SU-DHL-6 (cell line): ENCODE results near the gene ATG16L1.

Experiments
- CTCF ChIP-seq: fragments of 200-600 bp; sonication (generic); IDR thresholded peaks from one replicate; pipeline ENCODE4 v1.5.1; 2017; ENCODE audit warnings: antibody characterized with exemption, mild to moderate bottlenecking, low read length, moderate library complexity; ENCODE audit not compliant: insufficient read depth, poor library complexity, severe bottlenecking
- EZH2phosphoT487 ChIP-seq: fragments of 200-600 bp; sonication (generic), shearing (Covaris generic); conservative IDR thresholded peaks from 2 replicates; pipeline ENCODE4 v1.6.1; 2018; ENCODE audit warnings: mild to moderate bottlenecking, antibody characterized with exemption, low read length, moderate library complexity, mixed read lengths

DNA sequence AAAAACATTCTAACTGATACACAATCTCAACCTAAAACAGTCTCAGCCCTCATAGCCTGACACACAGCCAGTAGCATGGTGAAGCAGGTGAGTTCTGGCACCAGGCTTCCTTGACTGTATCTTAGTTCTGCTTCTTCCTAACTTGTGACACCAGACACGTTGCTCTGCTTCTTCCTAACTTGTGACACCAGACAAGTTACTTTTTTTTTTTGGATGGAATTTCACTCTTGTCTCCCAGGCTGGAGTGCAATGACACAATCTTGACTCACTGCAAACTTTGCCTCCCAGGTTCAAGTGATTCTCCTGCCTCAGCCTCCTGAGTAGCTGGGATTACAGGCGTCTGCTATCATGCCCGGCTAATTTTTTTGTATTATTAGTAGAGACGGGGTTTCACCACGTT lies 6.7 kb upstream of the ATG16L1 start:
- TF ChIP-seq CTCF (no peak), EZH2phosphoT487 (no peak)
